Measurements from ENCODE around the gene RPL28. TPM values are rescaled to one million over a fixed set of nuclear protein-coding genes. Genes with fewer than 3 reads are reported as not detected.

The RPL28 gene
- total and polyA plus RNA-seq, 10 of the 15 experiments (the other 5 are each of a cell fraction or from before 2014, with no cell fraction given), result 260 to 3,542 (median 891) TPM

DNA sequence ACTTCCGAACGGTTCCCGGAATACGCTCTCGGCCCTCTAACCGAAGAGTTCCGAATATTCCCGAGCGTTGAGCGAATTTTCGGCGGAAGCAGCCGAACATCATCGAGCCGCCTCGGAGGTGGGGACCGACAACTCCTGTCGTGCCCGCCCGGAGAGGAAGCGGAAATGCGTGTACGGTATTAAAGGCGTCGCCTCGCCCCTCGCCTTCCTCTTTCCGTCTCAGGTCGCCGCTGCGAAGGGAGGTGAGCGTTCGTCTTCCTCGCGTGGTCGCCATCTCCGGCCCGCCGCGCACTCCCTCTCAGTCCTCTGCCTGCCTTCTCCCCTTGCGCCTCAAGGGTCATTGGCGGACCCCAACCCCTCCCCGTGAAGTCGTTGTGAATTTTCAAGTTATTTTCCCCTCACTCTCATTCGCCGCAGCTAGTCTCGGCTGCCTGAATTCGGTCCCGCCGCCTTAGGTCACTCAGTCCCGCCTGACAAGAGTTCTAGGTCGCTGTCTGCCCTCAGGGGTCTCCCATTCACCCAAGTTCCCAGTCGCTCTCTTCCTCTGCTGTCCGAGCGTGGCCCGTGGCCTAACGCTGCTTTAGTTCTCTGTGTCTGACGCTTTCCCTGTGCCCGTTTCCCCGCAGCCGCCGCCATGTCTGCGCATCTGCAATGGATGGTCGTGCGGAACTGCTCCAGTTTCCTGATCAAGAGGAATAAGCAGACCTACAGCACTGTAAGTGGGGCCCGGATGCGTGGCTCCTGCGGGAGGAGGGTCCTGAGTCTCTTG lies at the start of gene RPL28 (continued):
- TF ChIP-seq RFX5 (IDR thresholded peaks at IDR 0.05; ENCODE audit: low read depth, low read length) (no peak), IKZF2 (IDR thresholded peaks at IDR 0.05) (no peak), TBL1XR1 (IDR thresholded peaks at IDR 0.05; ENCODE audit: low read depth, low read length) (no peak), JUND (IDR thresholded peaks at IDR 0.05; ENCODE audit: low read depth, low read length) (0 out of 2 replicates have a peak, but pooled peaks have one; percentile 9), CREB1 (IDR thresholded peaks at IDR 0.05; ENCODE audit: low read depth) (peak; percentile 87), FOS (IDR thresholded peaks at IDR 0.05; ENCODE audit: borderline replicate concordance, extremely low read depth, insufficient read length) (no peak), BHLHE40 (IDR thresholded peaks at IDR 0.05; ENCODE audit: borderline replicate concordance in 1 of 2, low read depth in 2 of 2, low read length in 1 of 2) (peak; percentile 20 to 49; a peak in 1 of 4 replicates), EZH2 (IDR thresholded peaks at IDR 0.05; ENCODE audit: borderline replicate concordance, control insufficient read depth, low read depth, low read length) (no peak), STAT1 (conservative IDR thresholded peaks at IDR 0.05) (no peak), MYC (IDR thresholded peaks at IDR 0.05; ENCODE audit: insufficient read depth, insufficient read length, insufficient replicate concordance, low read length, severe bottlenecking) (no peak), SREBF1 (IDR thresholded peaks at IDR 0.05; ENCODE audit: low read length) (peak; percentile 33; the same call in 1 of the 2 replicates)
- TF ChIP-seq, protein P1, sequence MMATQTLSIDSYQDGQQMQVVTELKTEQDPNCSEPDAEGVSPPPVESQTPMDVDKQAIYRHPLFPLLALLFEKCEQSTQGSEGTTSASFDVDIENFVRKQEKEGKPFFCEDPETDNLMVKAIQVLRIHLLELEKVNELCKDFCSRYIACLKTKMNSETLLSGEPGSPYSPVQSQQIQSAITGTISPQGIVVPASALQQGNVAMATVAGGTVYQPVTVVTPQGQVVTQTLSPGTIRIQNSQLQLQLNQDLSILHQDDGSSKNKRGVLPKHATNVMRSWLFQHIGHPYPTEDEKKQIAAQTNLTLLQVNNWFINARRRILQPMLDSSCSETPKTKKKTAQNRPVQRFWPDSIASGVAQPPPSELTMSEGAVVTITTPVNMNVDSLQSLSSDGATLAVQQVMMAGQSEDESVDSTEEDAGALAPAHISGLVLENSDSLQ (IDR thresholded peaks at IDR 0.05), result peak; percentile 62; the same call in 1 of the 2 replicates
- TF ChIP-seq, protein P2, sequence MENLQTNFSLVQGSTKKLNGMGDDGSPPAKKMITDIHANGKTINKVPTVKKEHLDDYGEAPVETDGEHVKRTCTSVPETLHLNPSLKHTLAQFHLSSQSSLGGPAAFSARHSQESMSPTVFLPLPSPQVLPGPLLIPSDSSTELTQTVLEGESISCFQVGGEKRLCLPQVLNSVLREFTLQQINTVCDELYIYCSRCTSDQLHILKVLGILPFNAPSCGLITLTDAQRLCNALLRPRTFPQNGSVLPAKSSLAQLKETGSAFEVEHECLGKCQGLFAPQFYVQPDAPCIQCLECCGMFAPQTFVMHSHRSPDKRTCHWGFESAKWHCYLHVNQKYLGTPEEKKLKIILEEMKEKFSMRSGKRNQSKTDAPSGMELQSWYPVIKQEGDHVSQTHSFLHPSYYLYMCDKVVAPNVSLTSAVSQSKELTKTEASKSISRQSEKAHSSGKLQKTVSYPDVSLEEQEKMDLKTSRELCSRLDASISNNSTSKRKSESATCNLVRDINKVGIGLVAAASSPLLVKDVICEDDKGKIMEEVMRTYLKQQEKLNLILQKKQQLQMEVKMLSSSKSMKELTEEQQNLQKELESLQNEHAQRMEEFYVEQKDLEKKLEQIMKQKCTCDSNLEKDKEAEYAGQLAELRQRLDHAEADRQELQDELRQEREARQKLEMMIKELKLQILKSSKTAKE (IDR thresholded peaks at IDR 0.05; ENCODE audit: low read depth, poor library complexity, severe bottlenecking), result peak; percentile 57
- TF ChIP-seq, protein P3, sequence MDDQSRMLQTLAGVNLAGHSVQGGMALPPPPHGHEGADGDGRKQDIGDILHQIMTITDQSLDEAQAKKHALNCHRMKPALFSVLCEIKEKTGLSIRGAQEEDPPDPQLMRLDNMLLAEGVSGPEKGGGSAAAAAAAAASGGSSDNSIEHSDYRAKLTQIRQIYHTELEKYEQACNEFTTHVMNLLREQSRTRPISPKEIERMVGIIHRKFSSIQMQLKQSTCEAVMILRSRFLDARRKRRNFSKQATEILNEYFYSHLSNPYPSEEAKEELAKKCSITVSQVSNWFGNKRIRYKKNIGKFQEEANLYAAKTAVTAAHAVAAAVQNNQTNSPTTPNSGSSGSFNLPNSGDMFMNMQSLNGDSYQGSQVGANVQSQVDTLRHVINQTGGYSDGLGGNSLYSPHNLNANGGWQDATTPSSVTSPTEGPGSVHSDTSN (IDR thresholded peaks at IDR 0.05; ENCODE audit: insufficient replicate concordance, low read depth, low read length), result no peak
- TF ChIP-seq, protein P4, sequence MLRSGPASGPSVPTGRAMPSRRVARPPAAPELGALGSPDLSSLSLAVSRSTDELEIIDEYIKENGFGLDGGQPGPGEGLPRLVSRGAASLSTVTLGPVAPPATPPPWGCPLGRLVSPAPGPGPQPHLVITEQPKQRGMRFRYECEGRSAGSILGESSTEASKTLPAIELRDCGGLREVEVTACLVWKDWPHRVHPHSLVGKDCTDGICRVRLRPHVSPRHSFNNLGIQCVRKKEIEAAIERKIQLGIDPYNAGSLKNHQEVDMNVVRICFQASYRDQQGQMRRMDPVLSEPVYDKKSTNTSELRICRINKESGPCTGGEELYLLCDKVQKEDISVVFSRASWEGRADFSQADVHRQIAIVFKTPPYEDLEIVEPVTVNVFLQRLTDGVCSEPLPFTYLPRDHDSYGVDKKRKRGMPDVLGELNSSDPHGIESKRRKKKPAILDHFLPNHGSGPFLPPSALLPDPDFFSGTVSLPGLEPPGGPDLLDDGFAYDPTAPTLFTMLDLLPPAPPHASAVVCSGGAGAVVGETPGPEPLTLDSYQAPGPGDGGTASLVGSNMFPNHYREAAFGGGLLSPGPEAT (IDR thresholded peaks at IDR 0.05; ENCODE audit: low read depth), result peak; percentile 51; the same call in 1 of the 2 replicates
- TF ChIP-seq, protein P5, sequence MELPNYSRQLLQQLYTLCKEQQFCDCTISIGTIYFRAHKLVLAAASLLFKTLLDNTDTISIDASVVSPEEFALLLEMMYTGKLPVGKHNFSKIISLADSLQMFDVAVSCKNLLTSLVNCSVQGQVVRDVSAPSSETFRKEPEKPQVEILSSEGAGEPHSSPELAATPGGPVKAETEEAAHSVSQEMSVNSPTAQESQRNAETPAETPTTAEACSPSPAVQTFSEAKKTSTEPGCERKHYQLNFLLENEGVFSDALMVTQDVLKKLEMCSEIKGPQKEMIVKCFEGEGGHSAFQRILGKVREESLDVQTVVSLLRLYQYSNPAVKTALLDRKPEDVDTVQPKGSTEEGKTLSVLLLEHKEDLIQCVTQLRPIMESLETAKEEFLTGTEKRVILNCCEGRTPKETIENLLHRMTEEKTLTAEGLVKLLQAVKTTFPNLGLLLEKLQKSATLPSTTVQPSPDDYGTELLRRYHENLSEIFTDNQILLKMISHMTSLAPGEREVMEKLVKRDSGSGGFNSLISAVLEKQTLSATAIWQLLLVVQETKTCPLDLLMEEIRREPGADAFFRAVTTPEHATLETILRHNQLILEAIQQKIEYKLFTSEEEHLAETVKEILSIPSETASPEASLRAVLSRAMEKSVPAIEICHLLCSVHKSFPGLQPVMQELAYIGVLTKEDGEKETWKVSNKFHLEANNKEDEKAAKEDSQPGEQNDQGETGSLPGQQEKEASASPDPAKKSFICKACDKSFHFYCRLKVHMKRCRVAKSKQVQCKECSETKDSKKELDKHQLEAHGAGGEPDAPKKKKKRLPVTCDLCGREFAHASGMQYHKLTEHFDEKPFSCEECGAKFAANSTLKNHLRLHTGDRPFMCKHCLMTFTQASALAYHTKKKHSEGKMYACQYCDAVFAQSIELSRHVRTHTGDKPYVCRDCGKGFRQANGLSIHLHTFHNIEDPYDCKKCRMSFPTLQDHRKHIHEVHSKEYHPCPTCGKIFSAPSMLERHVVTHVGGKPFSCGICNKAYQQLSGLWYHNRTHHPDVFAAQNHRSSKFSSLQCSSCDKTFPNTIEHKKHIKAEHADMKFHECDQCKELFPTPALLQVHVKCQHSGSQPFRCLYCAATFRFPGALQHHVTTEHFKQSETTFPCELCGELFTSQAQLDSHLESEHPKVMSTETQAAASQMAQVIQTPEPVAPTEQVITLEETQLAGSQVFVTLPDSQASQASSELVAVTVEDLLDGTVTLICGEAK (IDR thresholded peaks at IDR 0.05; ENCODE audit: borderline replicate concordance), result peak; percentile 88
